Sigmoid colon (tissue), 7 donors: ENCODE results near the gene TESPA1. TPM values are rescaled to one million over a fixed set of nuclear protein-coding genes. Genes with fewer than 3 reads are reported as not detected.
"Not testable (repeated sequence)": the region's sequence is repeated elsewhere in the genome, so short reads cannot be mapped to it uniquely, and the experiment has no call there.

Experiments
- DNase-seq: peaks from one replicate; pipeline ENCODE4 v3.0.0-alpha.2; 2019
- H3K27ac ChIP-seq, 4 donors: fragments of 200-600 bp; sonication (generic); one replicate each; pipeline ENCODE4 v1.5.1; 2016 to 2019; ENCODE audit warnings: mild to moderate bottlenecking in 1 of 4
- H3K27me3 ChIP-seq, 3 donors: fragments of 200-600 bp; sonication (generic); one replicate each; pipeline ENCODE4 v1.5.1; 2019; ENCODE audit warnings: mild to moderate bottlenecking in 1 of 3
- H3K36me3 ChIP-seq, 4 donors: fragments of 200-600 bp; sonication (generic); one replicate each; pipeline ENCODE4 v1.5.1; 2016 to 2019
- H3K4me1 ChIP-seq, 4 donors: fragments of 200-600 bp; sonication (generic); one replicate each; pipeline ENCODE4 v1.5.1; 2017 to 2019
- H3K4me3 ChIP-seq, 4 donors: fragments of 200-600 bp; sonication (generic); one replicate each; pipeline ENCODE4 v1.5.1; 2017 to 2019; ENCODE audit warnings: mild to moderate bottlenecking in 2 of 4, moderate library complexity in 1 of 4
- H3K9me3 ChIP-seq, 4 donors: fragments of 200-600 bp in 3 of 4; sonication (generic) in 3 of 4; one replicate each; pipeline versions ENCODE4 v1.5.1 to v1.6.1; 2013 to 2019
- CTCF ChIP-seq, 4 experiments: fragments of 450-650 bp in 3 of 4; fragments of 200-600 bp in 1 of 4; IDR thresholded peaks; one replicate each; pipeline ENCODE4 v1.5.1; 2016 to 2019; ENCODE audit warnings: antibody characterized with exemption in 4 of 4, mild to moderate bottlenecking in 3 of 4, moderate library complexity in 2 of 4
- EP300 ChIP-seq, 4 donors: sonication (generic); formaldehyde crosslinking; IDR thresholded peaks; one replicate each; pipeline ENCODE4 v1.6.1; 2017; ENCODE audit warnings: antibody characterized with exemption in 4 of 4
- POLR2A ChIP-seq, 2 donors: fragments of 450-650 bp; IDR thresholded peaks; one replicate each; pipeline ENCODE4 v1.6.1; 2016; ENCODE audit warnings: antibody characterized with exemption in 2 of 2, mild to moderate bottlenecking in 2 of 2, moderate library complexity in 2 of 2
- POLR2AphosphoS5 ChIP-seq, 4 donors: sonication (generic); formaldehyde crosslinking; IDR thresholded peaks; one replicate each; pipeline ENCODE4 v1.6.1; 2017; ENCODE audit warnings: antibody characterized with exemption in 4 of 4
- WGBS, 2 donors: extraction: QIAGEN DNeasy Blood & Tissue Kit; methylation state at CpG; one replicate each; pipeline ENCODE4 v1.1.7; 2013; 5-methylcytosine and 5-hydroxymethylcytosine counted together
- intact Hi-C: fragments of 100-400 bp; cut with DNase I; formaldehyde crosslinking; loops from one replicate; pipeline ENCODE4 v1.15.1; 2023
- polyA plus RNA-seq, 3 donors: library from polyadenylated mRNA; stranded (reverse); fragments of 200-250 nt; gene quantifications; one replicate each; pipeline ENCODE4 v1.2.3, GENCODE V29; 2013
- total RNA-seq, 4 donors: library from RNA; depleted of rRNA; stranded (reverse); fragments of >200 nt; gene quantifications; one replicate each; pipeline ENCODE4 v1.1.0, GENCODE V29; 2016
- donor health status: healthy with polysubstance abuse.
- donor health status: Bipolar disorder and iron deficiency.
- donor health status: healthy.

The TESPA1 gene
- total and polyA plus RNA-seq, 7 donors = 0.23 to 10.3 (median 1.8) TPM

DNA sequence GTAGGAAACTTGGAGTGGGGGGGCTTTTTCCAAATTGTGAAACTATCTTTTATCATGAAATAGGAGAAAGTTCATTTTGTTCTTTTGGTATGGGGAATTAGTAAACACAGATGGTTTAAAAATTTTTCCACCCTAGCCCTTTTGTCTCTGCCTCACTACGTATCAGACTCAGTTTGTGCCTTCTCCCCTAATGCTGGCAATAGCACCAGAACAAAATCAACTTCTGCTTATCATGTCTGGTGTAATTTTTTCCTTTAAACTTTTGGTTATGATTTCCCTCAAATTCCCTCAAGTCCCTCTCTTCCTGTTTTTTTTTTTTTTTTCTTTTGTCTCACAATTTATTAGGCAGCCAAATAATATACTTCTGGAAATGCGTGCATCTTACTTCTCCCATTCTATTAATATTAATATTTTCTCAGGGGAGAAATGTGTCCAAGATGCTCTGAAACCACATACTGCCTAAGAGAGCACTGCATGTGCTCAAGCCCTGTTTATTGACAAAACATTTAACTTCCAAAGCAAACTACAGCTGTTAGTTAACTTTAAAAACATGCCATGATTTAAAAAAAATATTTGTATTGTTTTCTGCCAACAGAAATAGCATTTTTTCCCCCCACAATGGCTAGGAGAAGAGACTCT lies 35.4 kb downstream of the TESPA1 start:
- no peaks in the 10 kb centered on the region for H3K9me3 ChIP-seq
- H3K27ac ChIP-seq = no peak overlapping the region
- 78 to 86% methylated on average over 2 of the region's 2 CpGs for WGBS, 2 donors
- H3K27me3 ChIP-seq = no peaks in the 10 kb centered on the region
- no peak for TF ChIP-seq POLR2A (IDR thresholded peaks at IDR 0.05)
- no peak for TF ChIP-seq POLR2AphosphoS5 (IDR thresholded peaks at IDR 0.05)
- DNase-seq = no peak
- no peak overlapping the region for H3K4me3 ChIP-seq
- intact Hi-C loops = no loop called here
- H3K4me1 ChIP-seq = no peaks in the 10 kb centered on the region
- no peaks in the 10 kb centered on the region for H3K36me3 ChIP-seq

DNA sequence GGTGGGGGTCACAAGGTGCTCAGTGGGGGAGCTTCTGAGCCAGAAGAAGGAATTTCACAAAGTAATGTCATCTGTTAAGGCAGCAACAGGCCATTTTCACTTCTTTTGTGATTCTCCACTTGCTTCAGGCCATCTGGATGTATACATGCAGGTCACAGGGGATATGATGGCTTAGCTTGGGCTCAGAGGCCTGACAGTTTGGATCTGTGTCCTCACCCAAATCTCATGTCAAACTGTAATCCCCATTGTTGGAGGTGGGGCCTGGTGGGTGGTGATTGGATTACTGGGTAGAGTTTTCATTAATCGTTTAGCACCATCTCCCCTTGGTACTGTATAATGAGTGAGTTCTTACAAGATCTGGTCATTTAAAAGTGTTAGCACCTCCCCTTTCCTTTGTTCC lies 36.4 kb downstream of the TESPA1 start:
- intact Hi-C loops = no loop called here
- Histone ChIP-seq H3K36me3 (no peaks in the 10 kb centered on the region), H3K27me3 (no peaks in the 10 kb centered on the region), H3K27ac (no peak overlapping the region), H3K4me3 (no peak overlapping the region), H3K4me1 (no peaks in the 10 kb centered on the region), H3K9me3 (no peaks in the 10 kb centered on the region)
- DNase-seq = no peak
- TF ChIP-seq EP300 (IDR thresholded peaks at IDR 0.05) (no peak), CTCF (IDR thresholded peaks at IDR 0.05) (no peak), POLR2AphosphoS5 (IDR thresholded peaks at IDR 0.05) (no peak), POLR2A (IDR thresholded peaks at IDR 0.05) (no peak)
- WGBS, 2 donors = 86 to 91% methylated on average over 1 of the region's 1 CpG

- intact Hi-C loops = no loop called here
- no peaks in the 10 kb centered on the region for H3K36me3 ChIP-seq
- 57 to 73% methylated on average over 2 of the region's 2 CpGs for WGBS, 2 donors
- TF ChIP-seq POLR2A (IDR thresholded peaks at IDR 0.05) = no peak
- TF ChIP-seq EP300 (IDR thresholded peaks at IDR 0.05) = no peak
- no peak for TF ChIP-seq POLR2AphosphoS5 (IDR thresholded peaks at IDR 0.05)
- no peak for TF ChIP-seq CTCF (IDR thresholded peaks at IDR 0.05)
- no peaks in the 10 kb centered on the region for H3K4me1 ChIP-seq
- no peaks in the 10 kb centered on the region for H3K9me3 ChIP-seq
- H3K27ac ChIP-seq = no peak overlapping the region
- H3K27me3 ChIP-seq = no peaks in the 10 kb centered on the region
- no peak overlapping the region for H3K4me3 ChIP-seq
- no peak for DNase-seq
Observed at GRCh38 chr12:54945082-54945481, 39.5 kb downstream of the TESPA1 start.

DNA sequence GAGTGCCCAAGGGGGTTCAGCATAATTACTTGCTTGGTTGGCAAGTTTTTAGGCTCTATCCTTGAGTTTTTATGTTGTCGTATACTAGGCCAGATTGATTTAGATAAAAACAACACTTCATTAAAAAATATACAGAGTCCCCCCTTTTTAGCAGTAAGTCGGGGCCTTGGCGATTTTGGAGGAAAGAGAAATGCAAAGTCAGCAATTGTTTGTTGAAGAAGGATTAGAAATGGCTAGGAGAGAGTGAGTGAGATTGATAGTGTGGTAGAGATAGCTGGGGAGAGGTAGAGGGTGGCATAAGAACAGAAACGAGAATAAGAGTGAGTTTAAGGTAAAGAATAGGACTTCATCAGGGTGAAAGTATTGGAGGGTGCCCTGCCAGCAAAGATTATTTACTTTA lies 41.3 kb downstream of the TESPA1 start:
- WGBS, 2 donors = 79 to 82% methylated on average over 4 of the region's 4 CpGs
- intact Hi-C loops, H3K36me3 ChIP-seq, H3K9me3 ChIP-seq, H3K4me3 ChIP-seq, H3K27me3 ChIP-seq, H3K4me1 ChIP-seq, H3K27ac ChIP-seq, DNase-seq: not testable (repeated sequence)

GRCh38 chr12:54941659-54942058 lies 42.9 kb downstream of the TESPA1 start:
- 88 to 90% methylated on average over 3 of the region's 3 CpGs for WGBS, 2 donors

More at GRCh38 chr12:54941659-54942058, 42.9 kb downstream of the TESPA1 start:
- Histone ChIP-seq H3K27ac (no peak overlapping the region), H3K36me3 (no peaks in the 10 kb centered on the region), H3K4me1 (no peaks in the 10 kb centered on the region), H3K27me3 (no peaks in the 10 kb centered on the region), H3K4me3 (no peak overlapping the region), H3K9me3 (no peaks in the 10 kb centered on the region)
- DNase-seq = no peak
- no peak for TF ChIP-seq CTCF (IDR thresholded peaks at IDR 0.05)
- intact Hi-C loops = no loop called here
